Activated CD4-positive, alpha-beta T cell treated with anti-CD3 and anti-CD28 coated beads, Interleukin-2, amount 50 U/mL, for 1 hour (primary cell): Measurements from ENCODE around the gene PGM2.
"Not testable (repeated sequence)": the region's sequence is repeated elsewhere in the genome, so short reads cannot be mapped to it uniquely, and the experiment has no call there.

Experiments used
- DNase-seq: peaks from one replicate; pipeline ENCODE4 v3.0.0-alpha.2; 2020

The PGM2 gene

GRCh38 chr4:37826295-37827029 lies at the start of gene PGM2:
Gene PGM2, plus strand, starts transcription at chr4:37826686. Its CDS starts 47 bp downstream, at chr4:37826733.
- DNase-seq: peak; percentile 87

- no peak for DNase-seq
Measured at GRCh38 chr4:37779896-37780295, 46.6 kb upstream of the PGM2 start.

- peak; percentile 53 for DNase-seq
Measured at GRCh38 chr4:37780444-37781130, 45.9 kb upstream of the PGM2 start.

GRCh38 chr4:37781131-37781455 lies 45.4 kb upstream of the PGM2 start:
- DNase-seq: no peak

- DNase-seq: not testable (repeated sequence)
Measured at GRCh38 chr4:37786267-37786666, 40.2 kb upstream of the PGM2 start.

GRCh38 chr4:37787883-37788460 lies 38.5 kb upstream of the PGM2 start:
- not testable (repeated sequence) for DNase-seq

- DNase-seq: no peak
Measured at GRCh38 chr4:37788819-37789218, 37.7 kb upstream of the PGM2 start.

- DNase-seq: no peak
Measured at GRCh38 chr4:37792241-37792640, 34.2 kb upstream of the PGM2 start.

- DNase-seq: peak; percentile 1
Measured at GRCh38 chr4:37793562-37793961, 32.9 kb upstream of the PGM2 start.

- no peak for DNase-seq
Measured at GRCh38 chr4:37794056-37794455, 32.4 kb upstream of the PGM2 start.

- no peak for DNase-seq
Measured at GRCh38 chr4:37795581-37796195, 30.8 kb upstream of the PGM2 start.

- DNase-seq: no peak
Measured at GRCh38 chr4:37797374-37797773, 29.1 kb upstream of the PGM2 start.

- DNase-seq: no peak
Measured at GRCh38 chr4:37797923-37798322, 28.6 kb upstream of the PGM2 start.

- no peak for DNase-seq
Measured at GRCh38 chr4:37798616-37799015, 27.9 kb upstream of the PGM2 start.

GRCh38 chr4:37799941-37800554 lies 26.4 kb upstream of the PGM2 start:
- DNase-seq: no peak

- no peak for DNase-seq
Measured at GRCh38 chr4:37802068-37802666, 24.3 kb upstream of the PGM2 start.

- DNase-seq: no peak
Measured at GRCh38 chr4:37803348-37803973, 23.0 kb upstream of the PGM2 start.

GRCh38 chr4:37805091-37805490 lies 21.4 kb upstream of the PGM2 start:
- DNase-seq: no peak

- no peak for DNase-seq
Measured at GRCh38 chr4:37812713-37813112, 13.8 kb upstream of the PGM2 start.

- no peak for DNase-seq
Measured at GRCh38 chr4:37815591-37815990, 10.9 kb upstream of the PGM2 start.

- DNase-seq: no peak
Measured at GRCh38 chr4:37816006-37816405, 10.5 kb upstream of the PGM2 start.

- no peak for DNase-seq
Measured at GRCh38 chr4:37816719-37817118, 9.8 kb upstream of the PGM2 start.

GRCh38 chr4:37818752-37819151 lies 7.7 kb upstream of the PGM2 start:
- no peak for DNase-seq
